ENCODE measurements around the gene DUSP1. TPM values are rescaled to one million over a fixed set of nuclear protein-coding genes. Genes with fewer than 3 reads are reported as not detected.
A peak's percentile ranks its signal among the peaks of the same experiment; 100 is the strongest.

Gene DUSP1
- total RNA-seq, 1 donor from 2014 or later: 4.2 TPM

DNA sequence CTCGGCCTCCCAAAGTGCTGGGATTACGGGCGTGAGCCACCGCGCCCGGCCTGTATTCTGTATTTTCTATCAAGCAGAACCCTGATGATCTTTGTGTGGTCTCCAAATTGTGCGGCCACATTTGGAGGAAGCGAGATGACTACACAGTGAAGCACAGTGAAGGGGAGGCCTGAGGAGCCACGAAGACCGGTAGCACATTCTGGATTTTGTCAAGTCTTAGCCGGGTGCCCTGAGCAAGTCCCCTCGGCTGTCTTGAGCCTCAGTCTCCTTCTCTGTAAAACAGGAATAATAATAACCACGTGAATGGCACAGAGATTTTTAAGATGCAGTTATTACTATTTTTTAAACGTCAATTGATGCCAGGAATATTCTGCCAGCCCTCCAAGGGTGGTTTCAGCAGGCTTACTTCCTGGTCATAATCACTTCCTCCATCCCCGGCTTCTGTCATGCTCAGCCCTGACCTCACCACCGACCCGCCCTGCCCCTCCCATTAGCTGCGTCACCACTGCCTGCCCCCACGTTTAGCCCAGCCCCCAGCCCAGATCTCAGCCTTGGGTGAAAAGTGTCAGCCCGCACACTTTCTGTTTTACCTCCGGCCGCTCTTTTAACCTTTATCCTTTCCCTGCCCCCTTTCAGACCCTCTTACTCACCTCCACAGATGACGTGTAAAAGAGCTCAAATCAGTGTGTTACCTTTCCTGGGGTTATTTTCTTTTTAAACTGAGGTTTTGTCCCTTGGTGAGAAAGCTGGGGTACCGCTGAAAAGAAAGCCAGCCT, 36.1 kb upstream of the DUSP1 start:
- no peaks in the 10 kb centered on the region for H3K36me3 ChIP-seq
- H3K27me3 ChIP-seq: no peaks in the 10 kb centered on the region
- H3F3A ChIP-seq (ENCODE audit: low read depth): no peaks in the 10 kb centered on the region
- no peaks in the 10 kb centered on the region for H3K36me3 Mint-ChIP-seq
- H3K4me2 ChIP-seq: peak overlapping the region; percentile 52
- no peak overlapping the region for H3K4me3 ChIP-seq
- no peaks in the 10 kb centered on the region for H3K79me2 ChIP-seq (ENCODE audit: low read depth)
- H3K9me3 ChIP-seq (ENCODE audit: low read depth): no peaks in the 10 kb centered on the region
- TF ChIP-seq, protein P1, sequence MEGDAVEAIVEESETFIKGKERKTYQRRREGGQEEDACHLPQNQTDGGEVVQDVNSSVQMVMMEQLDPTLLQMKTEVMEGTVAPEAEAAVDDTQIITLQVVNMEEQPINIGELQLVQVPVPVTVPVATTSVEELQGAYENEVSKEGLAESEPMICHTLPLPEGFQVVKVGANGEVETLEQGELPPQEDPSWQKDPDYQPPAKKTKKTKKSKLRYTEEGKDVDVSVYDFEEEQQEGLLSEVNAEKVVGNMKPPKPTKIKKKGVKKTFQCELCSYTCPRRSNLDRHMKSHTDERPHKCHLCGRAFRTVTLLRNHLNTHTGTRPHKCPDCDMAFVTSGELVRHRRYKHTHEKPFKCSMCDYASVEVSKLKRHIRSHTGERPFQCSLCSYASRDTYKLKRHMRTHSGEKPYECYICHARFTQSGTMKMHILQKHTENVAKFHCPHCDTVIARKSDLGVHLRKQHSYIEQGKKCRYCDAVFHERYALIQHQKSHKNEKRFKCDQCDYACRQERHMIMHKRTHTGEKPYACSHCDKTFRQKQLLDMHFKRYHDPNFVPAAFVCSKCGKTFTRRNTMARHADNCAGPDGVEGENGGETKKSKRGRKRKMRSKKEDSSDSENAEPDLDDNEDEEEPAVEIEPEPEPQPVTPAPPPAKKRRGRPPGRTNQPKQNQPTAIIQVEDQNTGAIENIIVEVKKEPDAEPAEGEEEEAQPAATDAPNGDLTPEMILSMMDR (IDR thresholded peaks at IDR 0.05): no peak
- TF ChIP-seq EZH2phosphoT487 (IDR thresholded peaks at IDR 0.05) (no peak), EZH2 (IDR thresholded peaks at IDR 0.05) (no peak)
- H4K20me1 ChIP-seq (ENCODE audit: low read depth): no peaks in the 10 kb centered on the region
- H3K27ac Mint-ChIP-seq: no peak overlapping the region
- H3K27me3 Mint-ChIP-seq (ENCODE audit: insufficient read depth, low read depth): peaks cover 13% of the 10 kb centered on the region
- peaks cover 4% of the 10 kb centered on the region for H3K4me1 Mint-ChIP-seq
- H3K4me3 Mint-ChIP-seq: no peak overlapping the region
- H3K9ac ChIP-seq: no peak overlapping the region
- H3K27ac ChIP-seq: no peak overlapping the region
- H3K9me3 Mint-ChIP-seq: peaks cover 13% of the 10 kb centered on the region
- peak; percentile 56 for DNase-seq (ENCODE audit: low spot score)
- H2AFZ ChIP-seq (replicated peaks): peak overlapping the region; percentile 98
- no peaks in the 10 kb centered on the region for H3K4me1 ChIP-seq

DNA sequence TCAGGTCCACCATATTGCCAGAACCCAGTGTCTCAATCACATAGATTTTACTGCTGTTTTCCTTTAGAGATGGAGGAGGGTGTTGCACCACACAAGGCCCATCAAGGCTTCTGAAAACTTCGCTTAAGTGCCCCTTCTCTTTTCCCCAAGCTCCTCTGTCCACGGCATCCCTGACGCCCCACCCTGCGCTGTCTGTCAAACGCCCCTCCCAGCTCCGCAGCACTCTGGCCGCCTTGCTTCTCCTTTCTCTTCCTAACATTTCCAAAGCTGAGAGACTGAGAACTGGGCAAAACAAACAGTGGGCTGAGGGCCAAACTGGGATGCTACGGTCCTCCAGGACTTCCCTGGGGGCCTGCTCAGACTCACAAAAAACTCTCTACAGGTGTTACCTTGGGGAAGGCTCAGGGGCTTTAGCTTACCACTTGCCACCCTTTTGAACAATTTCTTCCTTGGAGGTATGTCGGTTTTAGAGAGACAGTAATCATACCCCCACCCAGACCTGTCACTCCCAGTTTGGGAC, 34.8 kb upstream of the DUSP1 start:
- H3K4me1 ChIP-seq: no peaks in the 10 kb centered on the region
- H3K4me3 Mint-ChIP-seq: no peak overlapping the region
- peaks cover 13% of the 10 kb centered on the region for H3K27me3 Mint-ChIP-seq (ENCODE audit: insufficient read depth, low read depth)
- no peak overlapping the region for H2AFZ ChIP-seq (replicated peaks)
- no peak overlapping the region for H3K4me3 ChIP-seq
- H3K9me3 Mint-ChIP-seq: peaks cover 13% of the 10 kb centered on the region
- H3K9ac ChIP-seq: no peak overlapping the region
- peaks cover 4% of the 10 kb centered on the region for H3K4me1 Mint-ChIP-seq
- no peaks in the 10 kb centered on the region for H3K27me3 ChIP-seq
- H3F3A ChIP-seq (ENCODE audit: low read depth): no peaks in the 10 kb centered on the region
- H3K4me2 ChIP-seq: no peak overlapping the region
- TF ChIP-seq, protein P1 (IDR thresholded peaks at IDR 0.05): no peak
- TF ChIP-seq EZH2 (IDR thresholded peaks at IDR 0.05) (no peak), EZH2phosphoT487 (IDR thresholded peaks at IDR 0.05) (no peak)
- no peaks in the 10 kb centered on the region for H3K9me3 ChIP-seq (ENCODE audit: low read depth)
- no peak for DNase-seq (ENCODE audit: low spot score)
- no peaks in the 10 kb centered on the region for H3K36me3 Mint-ChIP-seq
- H3K27ac ChIP-seq: no peak overlapping the region
- H3K79me2 ChIP-seq (ENCODE audit: low read depth): no peaks in the 10 kb centered on the region
- H4K20me1 ChIP-seq (ENCODE audit: low read depth): no peaks in the 10 kb centered on the region
- no peaks in the 10 kb centered on the region for H3K36me3 ChIP-seq
- H3K27ac Mint-ChIP-seq: no peak overlapping the region

DNA sequence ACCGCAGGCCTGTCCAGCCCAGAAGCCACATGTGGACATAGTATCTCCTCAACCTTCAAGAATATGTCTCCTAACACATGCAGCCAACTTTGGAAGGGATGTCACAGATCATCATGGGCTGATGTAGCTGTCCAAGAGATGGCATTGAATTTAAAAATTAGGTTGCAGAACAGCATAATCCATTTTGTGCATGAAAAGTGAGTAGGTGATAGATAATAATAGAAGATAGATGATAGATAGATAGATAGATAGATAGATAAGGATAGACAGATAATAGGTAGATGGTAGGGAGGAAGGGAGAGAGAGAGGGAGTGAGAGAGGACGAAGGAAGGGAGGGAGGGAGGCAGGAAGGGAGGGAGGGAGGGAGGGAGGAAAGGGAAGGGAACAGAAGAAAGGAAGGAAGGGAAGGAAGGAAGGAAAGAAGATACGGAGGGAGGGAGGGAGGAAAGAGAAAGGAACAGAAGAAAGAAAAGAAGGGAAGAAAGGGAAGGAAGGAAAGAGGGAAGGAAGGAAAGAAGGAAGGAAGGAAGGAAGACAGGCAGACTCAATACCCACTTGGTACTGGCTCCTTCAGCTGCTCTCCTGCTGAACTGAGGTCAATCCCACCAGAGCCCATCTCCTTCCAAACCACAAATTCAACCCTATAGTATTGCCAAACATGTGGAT, 34.2 kb upstream of the DUSP1 start:
- no peaks in the 10 kb centered on the region for H3K79me2 ChIP-seq (ENCODE audit: low read depth)
- H3K36me3 ChIP-seq: no peaks in the 10 kb centered on the region
- peaks cover 4% of the 10 kb centered on the region for H3K4me1 Mint-ChIP-seq
- peaks cover 7% of the 10 kb centered on the region for H3K9me3 Mint-ChIP-seq
- H3K9me3 ChIP-seq (ENCODE audit: low read depth): no peaks in the 10 kb centered on the region
- no peak overlapping the region for H3K27ac Mint-ChIP-seq
- H2AFZ ChIP-seq (replicated peaks): no peak overlapping the region
- H3K36me3 Mint-ChIP-seq: no peaks in the 10 kb centered on the region
- H3K27me3 ChIP-seq: no peaks in the 10 kb centered on the region
- H3K27me3 Mint-ChIP-seq (ENCODE audit: insufficient read depth, low read depth): peaks cover 8% of the 10 kb centered on the region
- no peak overlapping the region for H3K9ac ChIP-seq
- no peak overlapping the region for H3K27ac ChIP-seq
- H4K20me1 ChIP-seq (ENCODE audit: low read depth): no peaks in the 10 kb centered on the region
- H3K4me3 ChIP-seq: no peak overlapping the region
- H3K4me2 ChIP-seq: no peak overlapping the region
- H3K4me1 ChIP-seq: no peaks in the 10 kb centered on the region
- TF ChIP-seq EZH2phosphoT487 (IDR thresholded peaks at IDR 0.05): no peak
- no peak for TF ChIP-seq EZH2 (IDR thresholded peaks at IDR 0.05)
- TF ChIP-seq, protein P1 (IDR thresholded peaks at IDR 0.05): no peak
- DNase-seq (ENCODE audit: low spot score): no peak
- H3F3A ChIP-seq (ENCODE audit: low read depth): no peaks in the 10 kb centered on the region
- H3K4me3 Mint-ChIP-seq: no peak overlapping the region

Data from neural progenitor cell (in vitro differentiated cells).